Duodenal mucosa (tissue), 2 donors: Measurements from ENCODE around the gene LBR.
A peak's percentile ranks its signal among the peaks of the same experiment; 100 is the strongest.
"Not testable (repeated sequence)": the region's sequence is repeated elsewhere in the genome, so short reads cannot be mapped to it uniquely, and the experiment has no call there.

Experiments used
- H3K27ac ChIP-seq: one replicate; pipeline ENCODE4 v1.7.0; 2013; ENCODE audit warnings: low read depth, low read length
- H3K27me3 ChIP-seq, 2 donors: one replicate each; pipeline ENCODE4 v1.7.0; 2013; ENCODE audit warnings: low read length in 2 of 2, control low read depth in 1 of 2; ENCODE audit not compliant: insufficient read depth in 2 of 2, control insufficient read depth in 1 of 2
- H3K36me3 ChIP-seq, 2 donors: one replicate each; pipeline ENCODE4 v1.7.0; 2013; ENCODE audit warnings: low read length in 2 of 2, control low read depth in 1 of 2; ENCODE audit not compliant: insufficient read depth in 2 of 2, control insufficient read depth in 1 of 2
- H3K4me1 ChIP-seq, 2 donors: one replicate each; pipeline ENCODE4 v1.7.0; 2013; ENCODE audit warnings: low read length in 2 of 2, control low read depth in 1 of 2; ENCODE audit not compliant: insufficient read depth in 2 of 2, control insufficient read depth in 1 of 2
- H3K4me3 ChIP-seq, 2 donors: one replicate each; pipeline ENCODE4 v1.7.0; 2013; ENCODE audit warnings: low read length in 2 of 2, low read depth in 1 of 2
- H3K9ac ChIP-seq, 2 donors: one replicate each; pipeline ENCODE4 v1.7.0; 2013; ENCODE audit warnings: low read length in 2 of 2, low read depth in 1 of 2
- H3K9me3 ChIP-seq, 2 donors: one replicate each; pipeline ENCODE4 v1.7.0; 2013; ENCODE audit warnings: low read length in 2 of 2, control low read depth in 1 of 2; ENCODE audit not compliant: control insufficient read depth in 1 of 2

LBR gene

GRCh38 chr1:225427235-225428067 lies at the start of gene LBR:
Gene LBR, minus strand, starts transcription at chr1:225428038. Its CDS starts 3,963 bp downstream, at chr1:225424075.
- Histone ChIP-seq H3K4me1 (peaks cover 42 to 47% of the 10 kb centered on the region in 2 donors), H3K9me3 (no peaks in the 10 kb centered on the region), H3K36me3 (no peaks in the 10 kb centered on the region), H3K27me3 (no peaks in the 10 kb centered on the region), H3K9ac (peak within 1 kb of the TSS; percentile 90 to 99), H3K4me3 (peak within 1 kb of the TSS; percentile 84 to 92), H3K27ac (peak within 1 kb of the TSS; percentile 90)

DNA sequence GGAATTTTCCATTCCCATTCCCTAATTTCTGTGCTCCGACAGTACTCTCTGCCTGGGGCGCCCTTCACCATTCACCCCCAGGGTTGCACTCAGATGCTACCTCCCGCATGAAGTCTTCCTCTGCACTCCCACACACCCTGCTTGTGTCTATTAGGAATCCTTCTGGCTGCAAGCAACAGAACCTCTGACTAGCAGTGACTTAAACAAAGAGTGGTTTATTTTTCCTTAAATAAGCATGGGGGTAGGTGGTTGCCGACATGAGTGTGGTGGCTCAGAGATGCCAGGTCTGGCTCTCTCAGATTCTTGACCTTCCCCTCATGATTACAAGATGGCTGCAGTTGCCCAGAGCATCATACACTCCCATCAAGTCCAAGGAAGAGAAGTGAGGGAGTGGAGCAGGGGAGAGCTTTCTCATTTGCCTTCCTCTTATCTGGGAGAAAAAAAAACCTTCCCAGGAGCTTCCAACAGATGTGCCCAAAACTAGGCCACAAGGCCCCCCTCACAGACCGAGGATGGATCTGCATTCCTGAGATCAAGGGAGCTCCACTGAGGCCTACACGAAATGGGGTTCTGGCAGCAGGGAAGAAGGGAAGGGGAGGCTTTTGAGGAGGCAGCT lies 49.6 kb upstream of the LBR start:
- Histone ChIP-seq H3K4me3 (no peak overlapping the region), H3K9ac (no peak overlapping the region), H3K9me3 (no peaks in the 10 kb centered on the region), H3K4me1 (peaks cover 16 to 22% of the 10 kb centered on the region in 2 donors), H3K36me3 (no peaks in the 10 kb centered on the region), H3K27ac (no peak overlapping the region), H3K27me3 (no peaks in the 10 kb centered on the region)

DNA sequence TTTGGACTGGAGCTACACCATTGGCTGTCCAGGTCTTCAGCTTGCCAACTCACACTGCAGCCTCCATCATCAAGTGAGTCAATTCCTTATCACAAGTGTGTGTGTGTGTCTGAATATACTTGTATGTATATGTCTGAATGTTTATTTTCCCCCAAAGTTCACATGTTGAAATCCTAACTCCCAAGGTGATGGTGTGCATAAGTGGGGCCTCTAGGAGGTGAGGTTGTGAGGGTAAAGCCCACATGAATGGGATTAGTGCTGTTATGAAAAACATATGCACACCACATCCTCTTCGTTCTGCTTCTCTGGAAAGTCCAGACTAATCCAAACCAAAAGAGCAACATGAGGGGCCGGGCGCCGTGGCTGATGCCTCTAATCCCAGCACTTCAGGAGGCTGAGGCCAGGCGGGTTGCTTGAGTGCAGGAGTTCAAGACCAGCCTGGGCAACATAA lies 48.7 kb upstream of the LBR start:
- H3K36me3 ChIP-seq, result no peaks in the 10 kb centered on the region
- peaks cover 10 to 18% of the 10 kb centered on the region in 2 donors for H3K4me1 ChIP-seq
- no peaks in the 10 kb centered on the region for H3K27me3 ChIP-seq
- H3K27ac ChIP-seq, result no peak overlapping the region
- H3K9me3 ChIP-seq, result no peaks in the 10 kb centered on the region
- H3K4me3 ChIP-seq, result no peak overlapping the region
- no peak overlapping the region for H3K9ac ChIP-seq

- no peak overlapping the region for H3K9ac ChIP-seq
- H3K4me1 ChIP-seq, result peaks cover 6 to 16% of the 10 kb centered on the region in 2 donors
- no peak overlapping the region for H3K27ac ChIP-seq
- H3K27me3 ChIP-seq, result no peaks in the 10 kb centered on the region
- H3K36me3 ChIP-seq, result no peaks in the 10 kb centered on the region
- H3K4me3 ChIP-seq, result no peak overlapping the region
- no peaks in the 10 kb centered on the region for H3K9me3 ChIP-seq
Measured at GRCh38 chr1:225476100-225476511, 48.3 kb upstream of the LBR start.

- no peaks in the 10 kb centered on the region for H3K9me3 ChIP-seq
- peak overlapping the region in 1 of 2 donors; percentile 64 for H3K9ac ChIP-seq
- no peaks in the 10 kb centered on the region for H3K27me3 ChIP-seq
- peak overlapping the region; percentile 42 to 45 for H3K4me3 ChIP-seq
- peaks cover 0 to 13% of the 10 kb centered on the region in 2 donors for H3K4me1 ChIP-seq
- H3K36me3 ChIP-seq, result no peaks in the 10 kb centered on the region
- H3K27ac ChIP-seq, result no peak overlapping the region
Measured at GRCh38 chr1:225474986-225475820, 47.4 kb upstream of the LBR start.

- Histone ChIP-seq H3K36me3 (no peaks in the 10 kb centered on the region), H3K9ac (peak overlapping the region in 1 of 2 donors; percentile 35), H3K9me3 (no peaks in the 10 kb centered on the region), H3K4me3 (no peak overlapping the region), H3K27me3 (no peaks in the 10 kb centered on the region), H3K4me1 (peaks cover 0 to 13% of the 10 kb centered on the region in 2 donors), H3K27ac (no peak overlapping the region)
Measured at GRCh38 chr1:225474439-225474985, 46.7 kb upstream of the LBR start.

DNA sequence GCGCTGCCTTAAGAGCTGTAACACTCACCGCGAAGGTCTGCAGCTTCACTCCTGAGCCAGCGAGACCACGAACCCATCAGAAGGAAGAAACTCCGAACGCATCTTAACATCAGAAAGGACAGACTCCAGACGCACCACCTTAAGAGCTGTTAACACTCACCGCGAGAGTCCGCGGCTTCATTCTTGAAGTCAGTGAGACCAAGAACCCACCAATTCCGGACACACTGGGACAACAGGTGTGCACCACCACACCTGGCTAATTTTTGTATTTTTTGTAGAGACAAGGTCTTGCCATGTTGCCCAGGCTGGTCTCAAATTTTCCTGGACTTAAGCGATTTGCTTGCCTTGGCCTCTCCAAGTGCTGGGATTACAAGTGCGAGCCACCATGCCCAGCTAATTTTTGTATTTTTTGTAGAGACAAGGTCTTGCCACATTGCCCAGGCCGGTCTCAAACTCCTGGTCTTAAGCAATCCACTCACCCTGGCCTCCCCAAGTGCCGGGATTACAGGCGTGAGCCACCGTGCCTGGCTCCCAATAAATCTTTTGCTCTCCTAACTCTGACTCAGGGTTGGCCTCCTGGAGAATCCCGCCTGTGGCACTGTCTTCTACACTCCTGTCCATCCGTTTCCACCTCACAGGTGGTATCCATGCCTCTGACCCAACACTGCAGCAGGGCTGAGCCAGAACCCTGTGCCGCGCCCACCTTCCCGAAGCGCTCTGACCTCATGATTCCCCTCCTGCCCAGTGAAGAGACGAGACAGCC lies 46.0 kb upstream of the LBR start:
- H3K27ac ChIP-seq, H3K36me3 ChIP-seq, H3K4me3 ChIP-seq, H3K9ac ChIP-seq, H3K9me3 ChIP-seq, H3K27me3 ChIP-seq: not testable (repeated sequence)
- peaks cover 0 to 13% of the 10 kb centered on the region in 2 donors for H3K4me1 ChIP-seq

GRCh38 chr1:225473266-225473665 lies 45.4 kb upstream of the LBR start:
- H3K9ac ChIP-seq, H3K4me3 ChIP-seq: not testable (repeated sequence)

GRCh38 chr1:225471453-225472301 lies 43.8 kb upstream of the LBR start:
- H3K4me1 ChIP-seq, result peaks cover 0 to 25% of the 10 kb centered on the region in 2 donors
- H3K9me3 ChIP-seq, result no peaks in the 10 kb centered on the region
- no peak overlapping the region for H3K27ac ChIP-seq
- no peak overlapping the region for H3K4me3 ChIP-seq
- H3K27me3 ChIP-seq, result no peaks in the 10 kb centered on the region
- H3K36me3 ChIP-seq, result no peaks in the 10 kb centered on the region
- no peak overlapping the region for H3K9ac ChIP-seq

More at GRCh38 chr1:225473266-225473665, 45.4 kb upstream of the LBR start:
- H3K27ac ChIP-seq, H3K9me3 ChIP-seq, H3K36me3 ChIP-seq, H3K27me3 ChIP-seq: not testable (repeated sequence)
- peaks cover 0 to 17% of the 10 kb centered on the region in 2 donors for H3K4me1 ChIP-seq
